ENCODE measurements around the gene NTM. TPM values are rescaled to one million over a fixed set of nuclear protein-coding genes. Genes with fewer than 3 reads are reported as not detected.

Gene NTM
- total RNA-seq, 2 donors from 2014 or later: not detected

- Mint-ChIP-seq H3K36me3 (ENCODE audit: low read depth) (no peaks in the 10 kb centered on the region), H3K27me3 (peaks cover 28% of the 10 kb centered on the region), H3K9me3 (no peaks in the 10 kb centered on the region), H3K27ac (no peak overlapping the region), H3K4me1 (no peaks in the 10 kb centered on the region), H3K4me3 (no peak overlapping the region)
- ATAC-seq (replicated peaks): no peak
These were observed 285.9 kb downstream of the NTM start for GRCh38 chr11:131656179-131656838.

- Mint-ChIP-seq H3K4me1 (no peaks in the 10 kb centered on the region), H3K4me3 (no peak overlapping the region), H3K9me3 (no peaks in the 10 kb centered on the region), H3K27me3 (peaks cover 27% of the 10 kb centered on the region), H3K27ac (no peak overlapping the region), H3K36me3 (ENCODE audit: low read depth) (no peaks in the 10 kb centered on the region)
- ATAC-seq (replicated peaks): no peak
These were observed 286.4 kb downstream of the NTM start for GRCh38 chr11:131656839-131657211.

DNA sequence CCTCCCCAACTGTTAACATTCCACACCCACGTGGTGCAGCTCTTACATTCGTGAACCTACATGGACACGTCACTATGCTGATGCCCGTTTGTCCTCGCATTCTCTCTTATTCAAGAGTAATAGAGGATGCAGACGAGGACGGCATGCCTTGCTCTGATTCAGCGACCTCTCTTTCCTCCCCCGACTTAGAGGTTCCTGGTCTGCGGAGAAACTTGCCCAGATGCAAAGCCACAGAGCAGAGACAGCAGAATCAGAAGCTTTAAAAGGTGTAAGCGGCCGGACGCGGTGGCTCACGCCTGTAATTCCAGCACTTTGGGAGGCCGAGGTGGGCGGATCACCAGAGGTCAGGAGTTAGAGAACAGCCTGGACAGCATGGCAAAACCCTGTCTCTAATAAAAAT lies 288.0 kb downstream of the NTM start:
- H3K9me3 Mint-ChIP-seq: no peaks in the 10 kb centered on the region
- H3K27ac Mint-ChIP-seq: no peak overlapping the region
- H3K4me3 Mint-ChIP-seq: no peak overlapping the region
- peaks cover 23% of the 10 kb centered on the region for H3K27me3 Mint-ChIP-seq
- ATAC-seq (replicated peaks): no peak
- no peaks in the 10 kb centered on the region for H3K4me1 Mint-ChIP-seq
- no peaks in the 10 kb centered on the region for H3K36me3 Mint-ChIP-seq (ENCODE audit: low read depth)

GRCh38 chr11:131658952-131659351 lies 288.5 kb downstream of the NTM start:
- H3K9me3 Mint-ChIP-seq: no peaks in the 10 kb centered on the region
- no peak overlapping the region for H3K27ac Mint-ChIP-seq
- H3K4me3 Mint-ChIP-seq: no peak overlapping the region
- H3K27me3 Mint-ChIP-seq: peaks cover 23% of the 10 kb centered on the region
- no peaks in the 10 kb centered on the region for H3K4me1 Mint-ChIP-seq
- no peak for ATAC-seq (replicated peaks)
- no peaks in the 10 kb centered on the region for H3K36me3 Mint-ChIP-seq (ENCODE audit: low read depth)

GRCh38 chr11:131659931-131660330 lies 289.5 kb downstream of the NTM start:
- no peaks in the 10 kb centered on the region for H3K36me3 Mint-ChIP-seq (ENCODE audit: low read depth)
- H3K27ac Mint-ChIP-seq: no peak overlapping the region
- H3K27me3 Mint-ChIP-seq: peaks cover 23% of the 10 kb centered on the region
- H3K9me3 Mint-ChIP-seq: no peaks in the 10 kb centered on the region
- no peak for ATAC-seq (replicated peaks)
- H3K4me3 Mint-ChIP-seq: no peak overlapping the region
- no peaks in the 10 kb centered on the region for H3K4me1 Mint-ChIP-seq

GRCh38 chr11:131661132-131661531 lies 290.7 kb downstream of the NTM start:
- no peak for ATAC-seq (replicated peaks)
- Mint-ChIP-seq H3K9me3 (no peaks in the 10 kb centered on the region), H3K4me3 (no peak overlapping the region), H3K27ac (no peak overlapping the region), H3K4me1 (no peaks in the 10 kb centered on the region), H3K36me3 (ENCODE audit: low read depth) (no peaks in the 10 kb centered on the region), H3K27me3 (peaks cover 23% of the 10 kb centered on the region)

GRCh38 chr11:131662317-131662972 lies 292.0 kb downstream of the NTM start:
- no peaks in the 10 kb centered on the region for H3K9me3 Mint-ChIP-seq
- no peak overlapping the region for H3K27ac Mint-ChIP-seq
- ATAC-seq (replicated peaks): no peak
- H3K27me3 Mint-ChIP-seq: peaks cover 23% of the 10 kb centered on the region
- H3K36me3 Mint-ChIP-seq (ENCODE audit: low read depth): no peaks in the 10 kb centered on the region
- no peak overlapping the region for H3K4me3 Mint-ChIP-seq
- H3K4me1 Mint-ChIP-seq: no peaks in the 10 kb centered on the region

- ATAC-seq (replicated peaks): no peak
- H3K4me3 Mint-ChIP-seq: no peak overlapping the region
- H3K27ac Mint-ChIP-seq: no peak overlapping the region
- H3K9me3 Mint-ChIP-seq: no peaks in the 10 kb centered on the region
- H3K4me1 Mint-ChIP-seq: no peaks in the 10 kb centered on the region
- H3K27me3 Mint-ChIP-seq: peaks cover 18% of the 10 kb centered on the region
- no peaks in the 10 kb centered on the region for H3K36me3 Mint-ChIP-seq (ENCODE audit: low read depth)
These were observed 292.6 kb downstream of the NTM start for GRCh38 chr11:131662993-131663392.

DNA sequence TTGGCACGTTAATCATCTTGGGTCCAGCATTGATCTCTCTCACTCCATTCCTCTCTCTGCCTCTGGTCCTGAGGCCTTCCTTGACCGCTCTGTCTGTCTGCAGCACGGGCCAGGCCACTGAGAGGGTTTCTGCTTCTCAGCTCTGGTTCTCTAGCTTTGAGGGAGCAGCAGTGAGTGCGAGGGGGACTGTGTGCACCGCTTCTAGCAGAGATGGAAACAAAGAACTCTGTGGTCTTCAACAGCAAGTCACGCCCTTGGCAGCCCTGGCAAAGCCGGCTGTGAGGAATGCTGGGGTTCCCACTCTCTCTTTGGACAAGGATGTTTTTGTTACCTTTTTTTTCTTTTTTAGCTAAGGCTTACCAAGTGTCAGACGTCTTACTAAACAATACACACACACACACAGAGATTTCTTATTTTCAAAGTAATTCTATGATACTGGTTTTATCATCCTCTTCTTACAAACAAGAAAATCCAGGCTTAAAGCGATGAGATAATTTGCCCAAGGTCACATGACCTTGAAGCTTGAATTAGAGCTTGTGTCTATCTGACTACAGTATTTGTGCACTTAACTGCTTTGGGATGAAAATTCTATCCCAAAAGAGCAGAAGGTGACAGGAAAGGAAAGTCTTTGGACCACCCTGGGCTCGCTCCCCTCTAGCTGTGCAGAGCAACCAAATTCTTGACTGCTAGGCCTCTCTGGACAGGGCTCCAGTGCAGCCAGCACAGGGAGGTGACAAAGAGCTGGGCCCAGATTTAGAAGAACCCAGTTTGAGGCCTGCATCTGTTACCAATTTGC lies 293.2 kb downstream of the NTM start:
- Mint-ChIP-seq H3K27me3 (peaks cover 16% of the 10 kb centered on the region), H3K36me3 (ENCODE audit: low read depth) (no peaks in the 10 kb centered on the region), H3K27ac (no peak overlapping the region), H3K4me3 (no peak overlapping the region), H3K4me1 (no peaks in the 10 kb centered on the region), H3K9me3 (no peaks in the 10 kb centered on the region)
- ATAC-seq (replicated peaks): no peak

DNA sequence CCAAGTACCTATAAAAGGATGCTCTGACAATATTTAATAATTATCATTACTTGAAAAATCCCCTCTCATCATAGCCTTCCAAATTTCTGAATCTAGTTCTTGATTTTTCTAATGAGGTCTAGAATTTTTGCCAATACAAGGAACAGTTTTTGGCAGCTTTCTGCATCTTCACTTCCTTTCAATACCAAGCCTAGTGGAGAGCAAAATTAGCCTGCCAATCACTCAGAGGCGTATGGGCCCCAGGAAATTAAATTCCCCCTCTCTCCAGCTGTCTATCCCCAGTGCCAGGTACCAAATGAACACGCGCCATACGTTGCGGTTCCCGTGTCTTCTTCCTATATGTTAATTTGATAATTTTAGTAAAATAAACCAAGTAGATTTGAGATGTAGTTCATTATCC lies 293.9 kb downstream of the NTM start:
- Mint-ChIP-seq H3K4me3 (no peak overlapping the region), H3K36me3 (ENCODE audit: low read depth) (no peaks in the 10 kb centered on the region), H3K9me3 (no peaks in the 10 kb centered on the region), H3K27ac (no peak overlapping the region), H3K4me1 (peaks cover 4% of the 10 kb centered on the region), H3K27me3 (peaks cover 16% of the 10 kb centered on the region)
- no peak for ATAC-seq (replicated peaks)

DNA sequence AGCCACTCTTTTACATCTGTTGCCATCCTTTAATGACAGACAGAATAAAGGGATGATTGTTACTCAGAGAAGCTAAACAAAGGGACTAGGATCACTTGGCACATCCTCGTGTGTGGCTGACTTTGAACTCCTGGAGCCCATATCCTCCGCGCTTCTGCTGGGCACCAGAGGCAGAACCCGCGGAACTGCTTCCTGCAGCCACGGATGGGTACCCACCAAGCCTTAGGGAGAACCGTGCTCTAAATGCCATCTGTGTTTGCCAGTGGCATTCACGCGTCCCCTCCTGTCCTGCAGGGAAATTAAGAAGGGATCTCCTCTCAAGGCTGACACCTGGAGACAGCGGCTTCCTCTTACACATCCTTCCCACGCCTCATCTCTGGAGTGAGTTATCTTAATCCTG lies 294.4 kb downstream of the NTM start:
- ATAC-seq (replicated peaks): no peak
- Mint-ChIP-seq H3K4me3 (no peak overlapping the region), H3K36me3 (ENCODE audit: low read depth) (no peaks in the 10 kb centered on the region), H3K27ac (no peak overlapping the region), H3K27me3 (peaks cover 11% of the 10 kb centered on the region), H3K9me3 (no peaks in the 10 kb centered on the region), H3K4me1 (peaks cover 4% of the 10 kb centered on the region)

DNA sequence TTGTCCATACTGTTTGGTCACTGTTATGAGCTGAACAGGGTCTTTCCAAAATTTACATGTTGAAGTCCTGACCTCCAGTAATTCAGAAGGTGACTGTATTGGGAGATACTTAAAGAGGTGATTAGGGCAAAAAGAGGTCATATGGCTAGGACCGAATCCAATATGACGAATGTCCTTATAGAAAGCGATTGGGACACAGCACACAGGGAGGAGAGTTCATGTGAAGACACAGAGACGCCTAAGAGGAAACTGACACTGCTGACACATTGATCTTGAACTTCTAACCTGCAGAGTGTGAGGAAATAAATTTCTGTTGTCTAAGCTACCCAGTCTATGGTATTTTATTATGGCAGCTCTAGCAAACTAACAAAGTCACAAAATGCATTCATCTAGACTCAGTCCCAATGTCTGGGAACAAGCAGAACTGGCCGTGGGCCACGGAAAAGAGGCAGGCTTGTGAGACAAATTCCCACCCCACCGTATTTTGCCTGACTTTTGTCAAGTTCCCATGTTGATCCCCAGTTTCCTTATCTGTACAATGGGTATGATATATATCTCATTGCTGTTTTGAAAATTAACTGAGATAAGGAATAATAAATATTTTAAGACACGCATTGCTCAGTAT lies 295.0 kb downstream of the NTM start:
- Mint-ChIP-seq H3K9me3 (no peaks in the 10 kb centered on the region), H3K36me3 (ENCODE audit: low read depth) (no peaks in the 10 kb centered on the region), H3K27me3 (peaks cover 6% of the 10 kb centered on the region), H3K4me3 (no peak overlapping the region), H3K27ac (no peak overlapping the region), H3K4me1 (peaks cover 4% of the 10 kb centered on the region)
- ATAC-seq (replicated peaks): no peak

DNA sequence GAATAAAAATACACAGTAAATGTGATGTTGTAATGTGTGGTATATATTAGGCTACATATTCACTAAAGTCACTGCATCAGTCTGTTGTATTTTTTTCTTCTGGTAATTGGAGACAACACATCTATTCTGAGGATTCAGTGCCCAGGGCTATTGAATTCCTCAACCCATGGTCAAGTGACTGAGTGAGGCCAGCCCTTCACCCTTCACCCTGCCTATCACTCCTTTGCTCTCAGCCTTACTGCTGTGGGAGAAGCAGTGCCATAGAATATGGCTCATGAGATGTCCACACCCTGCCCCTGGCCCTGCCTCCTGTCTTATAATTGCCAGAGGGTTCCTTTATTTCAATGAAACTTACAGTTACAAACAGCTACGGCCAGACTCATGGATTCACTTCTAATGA lies 295.6 kb downstream of the NTM start:
- peaks cover 4% of the 10 kb centered on the region for H3K4me1 Mint-ChIP-seq
- H3K36me3 Mint-ChIP-seq (ENCODE audit: low read depth): no peaks in the 10 kb centered on the region
- H3K27ac Mint-ChIP-seq: no peak overlapping the region
- no peaks in the 10 kb centered on the region for H3K9me3 Mint-ChIP-seq
- H3K27me3 Mint-ChIP-seq: peaks cover 2% of the 10 kb centered on the region
- ATAC-seq (replicated peaks): no peak
- no peak overlapping the region for H3K4me3 Mint-ChIP-seq

- Mint-ChIP-seq H3K27ac (no peak overlapping the region), H3K4me1 (peaks cover 4% of the 10 kb centered on the region), H3K9me3 (no peaks in the 10 kb centered on the region), H3K36me3 (ENCODE audit: low read depth) (no peaks in the 10 kb centered on the region), H3K27me3 (no peaks in the 10 kb centered on the region), H3K4me3 (no peak overlapping the region)
- ATAC-seq (replicated peaks): no peak
These were observed 296.2 kb downstream of the NTM start for GRCh38 chr11:131666617-131667016.

DNA sequence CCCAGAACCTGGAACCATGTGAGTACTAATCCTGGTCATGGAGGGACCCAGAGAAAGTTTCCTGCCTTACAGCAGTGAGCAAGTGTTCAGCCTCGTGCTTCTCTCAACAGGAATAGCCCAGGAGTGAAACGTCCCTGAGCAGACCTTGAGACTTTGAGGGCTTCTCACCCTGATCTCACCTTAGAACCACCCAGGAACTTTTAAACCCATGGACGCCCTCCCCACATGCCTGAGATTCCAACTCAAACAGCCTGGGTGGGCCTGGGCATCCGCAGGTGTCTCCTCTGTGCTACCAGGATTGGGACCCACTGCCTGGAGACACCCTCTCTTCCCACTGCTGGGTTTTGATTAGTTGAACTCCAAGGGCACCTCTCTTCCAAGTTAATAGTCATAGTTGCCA lies 297.2 kb downstream of the NTM start:
- Mint-ChIP-seq H3K27ac (no peak overlapping the region), H3K4me1 (peaks cover 4% of the 10 kb centered on the region), H3K4me3 (no peak overlapping the region), H3K36me3 (ENCODE audit: low read depth) (no peaks in the 10 kb centered on the region), H3K9me3 (no peaks in the 10 kb centered on the region), H3K27me3 (no peaks in the 10 kb centered on the region)
- ATAC-seq (replicated peaks): no peak
